Pancreas (tissue), 10 donors: ENCODE results near the gene ALLC. TPM values are rescaled to one million over a fixed set of nuclear protein-coding genes. Genes with fewer than 3 reads are reported as not detected.

Experiments used
- ATAC-seq, 4 donors: fragments of 200-7000 bp; cut with Tn5 transposase; one replicate each; pipeline versions ENCODE4 v1.8.0 to v1.9.1; 2020; ENCODE audit warnings: mild to moderate bottlenecking in 4 of 4, moderate library complexity in 4 of 4
- DNase-seq, 6 donors: peaks; one replicate each; pipeline ENCODE4 v3.0.0-alpha.2; 2020
- FAIRE-seq: peaks from 2 replicates; lab custom pipeline; 2012; peaks lifted over from hg19 to GRCh38; lab: Jason Lieb, UNC
- H3K27ac ChIP-seq, 4 donors: fragments of 200-600 bp; sonication (generic); 1 replicate in 3 of 4; 2 replicates in 1 of 4; pipeline versions ENCODE4 v1.5.0 to v1.8.0; 2020
- H3K27me3 ChIP-seq, 4 donors: fragments of 200-600 bp; one replicate each; pipeline ENCODE4 v1.8.0; 2021
- H3K36me3 ChIP-seq, 3 donors: fragments of 200-600 bp; sonication (generic) in 1 of 3; one replicate each; pipeline versions ENCODE4 v1.5.0 to v1.8.0; 2020 to 2021
- H3K4me1 ChIP-seq, 3 donors: fragments of 200-600 bp; one replicate each; pipeline ENCODE4 v1.8.0; 2021
- H3K4me3 ChIP-seq, 4 donors: fragments of 200-600 bp; sonication (generic) in 2 of 4; one replicate each; pipeline versions ENCODE4 v1.5.0 to v1.8.0; 2020 to 2021
- H3K9me3 ChIP-seq, 4 donors: fragments of 200-600 bp; one replicate each; pipeline ENCODE4 v1.8.0; 2021
- CTCF ChIP-seq, 4 donors: fragments of 200-600 bp; sonication (generic) in 3 of 4; IDR thresholded peaks; one replicate each; pipeline versions ENCODE4 v1.5.0 to v1.8.0; 2021; ENCODE audit warnings: antibody characterized with exemption in 4 of 4
- WGBS, 2 donors: extraction: QIAGEN DNeasy Blood & Tissue Kit; methylation state at CpG; one replicate each; pipeline ENCODE4 v1.1.7; 2013; 5-methylcytosine and 5-hydroxymethylcytosine counted together
- intact Hi-C, 3 donors: fragments of 100-400 bp; cut with DNase I; formaldehyde crosslinking; loops; one replicate each; pipeline versions ENCODE4 v1.11.1 to v1.14.2; 2022
- polyA plus RNA-seq, 2 donors: library from polyadenylated mRNA; stranded (reverse); fragments of 200-250 nt; gene quantifications; one replicate each; pipeline ENCODE4 v1.2.3, GENCODE V29; 2013
- total RNA-seq, 6 donors: library from RNA; stranded (reverse); fragmentation: NEBNext Ultra II Directional in 4 of 6; extraction: Animal tissue kit (Norgen Biotek cat#: 25700) in 4 of 6; gene quantifications; one replicate each; pipeline versions ENCODE4 v1.2.1 to v1.2.4, GENCODE V29; 2021 to 2023
- donor health status: healthy with polysubstance abuse.
- donor health status: DM: no; HTN: no; CAD: no; lungs with moderate emphysema.
- donor health status: DM: no; HTN: no; CAD: no.
- donor health status: control.
- donor health status: control.
- donor health status: Bipolar disorder and iron deficiency.
- donor health status: DM: yes; HTN: yes; CAD: no.
- donor health status: DM: no; HTN: no; CAD: no.
- donor health status: DM: no; HTN: no; CAD: no.
- donor health status: DM: yes; HTN: yes; CAD: no.

Gene ALLC
- total and polyA plus RNA-seq, 8 donors: 0.68 to 0.75 TPM; not detected in 6

- ATAC-seq: no peak
- Histone ChIP-seq H3K27me3 (no peaks in the 10 kb centered on the region), H3K27ac (no peak overlapping the region), H3K4me3 (no peak overlapping the region), H3K4me1 (peaks cover 0 to 2% (median 0%) of the 10 kb centered on the region in 3 donors), H3K36me3 (no peaks in the 10 kb centered on the region), H3K9me3 (no peaks in the 10 kb centered on the region)
- WGBS, 2 donors: 45 to 63% methylated on average over 23 of the region's 23 CpGs
- no peak for FAIRE-seq
- peak in 1 of 6 donors; percentile 67 for DNase-seq
- intact Hi-C loops: no loop called here
- TF ChIP-seq CTCF (IDR thresholded peaks at IDR 0.05): no peak
These were observed 67.7 kb downstream of the ALLC start for GRCh38 chr2:3725458-3726250.

GRCh38 chr2:3726511-3726910, 68.5 kb downstream of the ALLC start:
- 54 to 67% methylated on average over 10 of the region's 10 CpGs for WGBS, 2 donors
- intact Hi-C loops: no loop called here
- Histone ChIP-seq H3K4me1 (peaks cover 0 to 2% (median 0%) of the 10 kb centered on the region in 3 donors), H3K4me3 (no peak overlapping the region), H3K9me3 (no peaks in the 10 kb centered on the region), H3K27me3 (no peaks in the 10 kb centered on the region), H3K36me3 (no peaks in the 10 kb centered on the region), H3K27ac (no peak overlapping the region)
- no peak for DNase-seq
- TF ChIP-seq CTCF (IDR thresholded peaks at IDR 0.05): no peak
- ATAC-seq: no peak
- no peak for FAIRE-seq

GRCh38 chr2:3727397-3728045, 69.5 kb downstream of the ALLC start:
- Histone ChIP-seq H3K27me3 (no peaks in the 10 kb centered on the region), H3K4me3 (no peak overlapping the region), H3K36me3 (no peaks in the 10 kb centered on the region), H3K27ac (no peak overlapping the region), H3K9me3 (no peaks in the 10 kb centered on the region), H3K4me1 (peaks cover 0 to 2% (median 0%) of the 10 kb centered on the region in 3 donors)
- DNase-seq (no peak), ATAC-seq (no peak), FAIRE-seq (no peak)
- no peak for TF ChIP-seq CTCF (IDR thresholded peaks at IDR 0.05)
- WGBS, 2 donors: 34 to 35% methylated on average over 12 of the region's 12 CpGs
- intact Hi-C loops: no loop called here

- H3K36me3 ChIP-seq: no peaks in the 10 kb centered on the region
- H3K4me1 ChIP-seq: peaks cover 0 to 2% (median 0%) of the 10 kb centered on the region in 3 donors
- ATAC-seq (peak in 3 of 4 donors; percentile 57 to 67 (median 62)), DNase-seq (no peak), FAIRE-seq (no peak)
- WGBS, 2 donors: 27 to 29% methylated on average over 22 of the region's 22 CpGs
- intact Hi-C loops: no loop called here
- H3K27ac ChIP-seq: no peak overlapping the region
- H3K27me3 ChIP-seq: no peaks in the 10 kb centered on the region
- no peak overlapping the region for H3K4me3 ChIP-seq
- TF ChIP-seq CTCF (IDR thresholded peaks at IDR 0.05): peak in 3 of 4 donors; percentile 49 to 61 (median 54)
- H3K9me3 ChIP-seq: no peaks in the 10 kb centered on the region
These were observed 70.4 kb downstream of the ALLC start for GRCh38 chr2:3728104-3729054.
